Lower leg skin (tissue), 3 donors: ENCODE results near the gene SETX.

Experiments used
- POLR2A ChIP-seq, 2 donors: fragments of 450-650 bp; IDR thresholded peaks; one replicate each; pipeline ENCODE4 v1.6.1; 2016 to 2017; ENCODE audit warnings: antibody characterized with exemption in 2 of 2, mild to moderate bottlenecking in 1 of 2, moderate library complexity in 1 of 2
- TF ChIP-seq, protein P1 (sequence below), 3 donors: fragments of 450-650 bp; IDR thresholded peaks; one replicate each; pipeline ENCODE4 v1.5.1; 2016; ENCODE audit warnings: antibody characterized with exemption in 3 of 3, mild to moderate bottlenecking in 3 of 3, moderate library complexity in 2 of 3

DNA sequence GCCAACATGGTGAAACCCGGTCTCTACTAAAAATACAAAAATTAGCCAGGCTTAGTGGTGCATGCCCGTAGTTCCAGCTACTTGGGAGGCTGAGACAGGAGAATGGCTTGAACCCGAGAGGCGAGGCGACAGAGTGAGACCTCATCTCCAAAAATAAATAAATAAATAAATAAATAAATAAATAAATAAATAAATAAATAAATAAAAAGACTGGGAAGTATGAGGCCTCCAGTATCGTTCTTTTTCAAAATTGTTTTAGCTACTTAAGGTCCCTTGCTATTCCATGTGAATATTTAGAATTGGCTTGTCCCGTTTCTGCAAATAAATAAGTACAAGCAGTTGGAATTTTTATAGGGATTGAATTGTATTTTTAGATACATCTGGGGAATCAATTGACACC, 3.0 kb upstream of the SETX start:
- TF ChIP-seq, protein P1, sequence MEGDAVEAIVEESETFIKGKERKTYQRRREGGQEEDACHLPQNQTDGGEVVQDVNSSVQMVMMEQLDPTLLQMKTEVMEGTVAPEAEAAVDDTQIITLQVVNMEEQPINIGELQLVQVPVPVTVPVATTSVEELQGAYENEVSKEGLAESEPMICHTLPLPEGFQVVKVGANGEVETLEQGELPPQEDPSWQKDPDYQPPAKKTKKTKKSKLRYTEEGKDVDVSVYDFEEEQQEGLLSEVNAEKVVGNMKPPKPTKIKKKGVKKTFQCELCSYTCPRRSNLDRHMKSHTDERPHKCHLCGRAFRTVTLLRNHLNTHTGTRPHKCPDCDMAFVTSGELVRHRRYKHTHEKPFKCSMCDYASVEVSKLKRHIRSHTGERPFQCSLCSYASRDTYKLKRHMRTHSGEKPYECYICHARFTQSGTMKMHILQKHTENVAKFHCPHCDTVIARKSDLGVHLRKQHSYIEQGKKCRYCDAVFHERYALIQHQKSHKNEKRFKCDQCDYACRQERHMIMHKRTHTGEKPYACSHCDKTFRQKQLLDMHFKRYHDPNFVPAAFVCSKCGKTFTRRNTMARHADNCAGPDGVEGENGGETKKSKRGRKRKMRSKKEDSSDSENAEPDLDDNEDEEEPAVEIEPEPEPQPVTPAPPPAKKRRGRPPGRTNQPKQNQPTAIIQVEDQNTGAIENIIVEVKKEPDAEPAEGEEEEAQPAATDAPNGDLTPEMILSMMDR (IDR thresholded peaks at IDR 0.05), result no peak
- TF ChIP-seq POLR2A (IDR thresholded peaks at IDR 0.05), result no peak
